Panc1 (cell line): ENCODE measurements around the gene PTPRZ1. TPM values are rescaled to one million over a fixed set of nuclear protein-coding genes. Genes with fewer than 3 reads are reported as not detected.

Experiments
- ATAC-seq: fragments of 200-7000 bp; cut with Tn5 transposase; 2 replicates; pipeline ENCODE4 v1.9.1; 2020; ENCODE audit warnings: mild to moderate bottlenecking, moderate library complexity
- BruUV-seq: library from RNA; stranded (reverse); fragments of 400-500 nt; replicated peaks from 2 replicates; lab custom pipeline; 2021; lab: Mats Ljungman, UMichigan
- CTCF ChIA-PET: fragments of 300-600 bp; sonication (Branson Sonifier 250); formaldehyde crosslinking; loops from one replicate; lab custom pipeline; 2022; ENCODE audit warnings: antibody characterized with exemption; lab: Charles Lee
- POLR2A ChIA-PET: fragments of 300-600 bp; sonication (Branson Sonifier 250); formaldehyde crosslinking; loops from one replicate; lab custom pipeline; 2022; ENCODE audit warnings: antibody characterized with exemption; lab: Charles Lee
- DNase-seq: peaks from one replicate; pipeline ENCODE4 v3.0.0-alpha.2; 2010; ENCODE audit warnings: low read depth, low spot score
- H3K27ac ChIP-seq: 2 replicates; pipeline ENCODE4 v1.5.1; 2011; ENCODE audit warnings: mild to moderate bottlenecking, low read length, inconsistent platforms
- H3K27me3 ChIP-seq: fragments of 200-500 bp; sonication (Bioruptor generic); 2 replicates; pipeline ENCODE4 v1.6.0; 2014; ENCODE audit warnings: low read length, inconsistent platforms; ENCODE audit not compliant: control insufficient read depth, insufficient read depth
- H3K36me3 ChIP-seq: fragments of 200-500 bp; sonication (Bioruptor generic); 2 replicates; pipeline ENCODE4 v1.5.1; 2014; ENCODE audit warnings: inconsistent platforms, mild to moderate bottlenecking, low read length, moderate library complexity; ENCODE audit not compliant: control insufficient read depth, insufficient read depth
- H3K4me1 ChIP-seq: 2 replicates; pipeline ENCODE4 v1.5.1; 2011; ENCODE audit warnings: inconsistent platforms, mild to moderate bottlenecking, low read length, moderate library complexity; ENCODE audit not compliant: control insufficient read depth, insufficient read depth
- H3K4me3 ChIP-seq, 2 experiments: 2 replicates each; pipeline ENCODE4 v1.5.1; 2011 to 2012; ENCODE audit warnings: low read depth in 2 of 2, low read length in 2 of 2, mild to moderate bottlenecking in 2 of 2, inconsistent platforms in 1 of 2, moderate library complexity in 1 of 2
- H3K9me3 ChIP-seq: fragments of 200-500 bp; sonication (Bioruptor generic); 2 replicates; pipeline ENCODE4 v1.5.1; 2014; ENCODE audit warnings: low read depth, mild to moderate bottlenecking, inconsistent platforms, low read length, moderate library complexity; ENCODE audit not compliant: control insufficient read depth, insufficient read depth
- POLR2AphosphoS5 ChIP-seq: IDR thresholded peaks from 2 replicates; pipeline ENCODE4 v1.6.1; 2012; ENCODE audit warnings: mild to moderate bottlenecking, low read depth, low read length, moderate library complexity
- SIN3A ChIP-seq: IDR thresholded peaks from 2 replicates; pipeline ENCODE4 v1.6.1; 2012; ENCODE audit warnings: low read depth, mild to moderate bottlenecking, low read length, moderate library complexity, borderline replicate concordance; ENCODE audit not compliant: insufficient read depth
- TCF7L2 ChIP-seq: IDR thresholded peaks from 2 replicates; pipeline ENCODE4 v1.6.1; 2011; ENCODE audit warnings: mild to moderate bottlenecking, low read depth, low read length, inconsistent platforms
- in situ Hi-C: cut with HindIII; loops from 2 replicates; pipeline ENCODE4 v1.10.0; 2016; ENCODE audit warnings: low sequenced_read_pairs, low pct_unique_long_range_greater_than_20kb
- intact Hi-C: fragments of 100-400 bp; cut with micrococcal nuclease; formaldehyde crosslinking; loops from one replicate; pipeline ENCODE4 v1.10.0; 2022; ENCODE audit not compliant: unreplicated experiment
- total RNA-seq: library from RNA; stranded (reverse); gene quantifications from one replicate; pipeline ENCODE4 v1.2.1, GENCODE V29; 2021; ENCODE audit not compliant: unreplicated experiment
- TF ChIP-seq, protein P1 (sequence below): fragments of 450-650 bp; IDR thresholded peaks from 2 replicates; pipeline ENCODE4 v1.5.1; 2017; ENCODE audit warnings: mild to moderate bottlenecking
- TF ChIP-seq, protein P2 (sequence below), 2 experiments: IDR thresholded peaks; 2 replicates each; pipeline ENCODE4 v1.6.1; 2011 to 2012; ENCODE audit warnings: low read depth in 2 of 2, control low read depth in 1 of 2, low read length in 1 of 2, mild to moderate bottlenecking in 1 of 2, moderate library complexity in 1 of 2; ENCODE audit not compliant: insufficient read depth in 1 of 2

Gene PTPRZ1
- total RNA-seq, 1 experiment from 2014 or later = 0.05 TPM

DNA sequence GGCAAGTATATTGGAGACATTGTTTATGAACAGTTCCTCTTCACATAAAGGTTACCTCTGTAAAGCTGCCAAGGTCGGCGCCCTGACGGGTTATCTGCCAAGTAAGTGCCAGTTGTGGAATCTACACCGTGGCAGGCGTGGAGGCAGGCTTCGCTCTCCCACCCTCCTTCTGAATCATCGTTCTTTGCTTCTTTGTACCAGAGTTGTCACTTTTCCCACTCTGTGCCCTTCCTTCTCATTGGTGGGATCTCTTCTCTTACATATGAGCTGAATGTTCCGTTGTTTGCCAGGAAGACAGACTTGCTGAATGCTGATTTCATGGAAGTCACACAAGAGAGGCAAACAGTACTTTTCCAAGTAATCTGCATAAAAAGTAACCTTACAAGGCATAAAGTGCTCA lies 40.6 kb upstream of the PTPRZ1 start:
- CTCF ChIA-PET = no interaction called here
- in situ Hi-C loops = no loop called here
- Histone ChIP-seq H3K9me3 (no peaks in the 10 kb centered on the region), H3K36me3 (no peaks in the 10 kb centered on the region), H3K27ac (no peak overlapping the region), H3K4me1 (no peaks in the 10 kb centered on the region), H3K27me3 (no peaks in the 10 kb centered on the region), H3K4me3 (no peak overlapping the region)
- DNase-seq (no peak), ATAC-seq (no peak)
- no TSS peak for BruUV-seq
- intact Hi-C loops = no loop called here
- POLR2A ChIA-PET = no interaction called here
- TF ChIP-seq POLR2AphosphoS5 (no peak), SIN3A (no peak), TCF7L2 (no peak)
- TF ChIP-seq, protein P1, sequence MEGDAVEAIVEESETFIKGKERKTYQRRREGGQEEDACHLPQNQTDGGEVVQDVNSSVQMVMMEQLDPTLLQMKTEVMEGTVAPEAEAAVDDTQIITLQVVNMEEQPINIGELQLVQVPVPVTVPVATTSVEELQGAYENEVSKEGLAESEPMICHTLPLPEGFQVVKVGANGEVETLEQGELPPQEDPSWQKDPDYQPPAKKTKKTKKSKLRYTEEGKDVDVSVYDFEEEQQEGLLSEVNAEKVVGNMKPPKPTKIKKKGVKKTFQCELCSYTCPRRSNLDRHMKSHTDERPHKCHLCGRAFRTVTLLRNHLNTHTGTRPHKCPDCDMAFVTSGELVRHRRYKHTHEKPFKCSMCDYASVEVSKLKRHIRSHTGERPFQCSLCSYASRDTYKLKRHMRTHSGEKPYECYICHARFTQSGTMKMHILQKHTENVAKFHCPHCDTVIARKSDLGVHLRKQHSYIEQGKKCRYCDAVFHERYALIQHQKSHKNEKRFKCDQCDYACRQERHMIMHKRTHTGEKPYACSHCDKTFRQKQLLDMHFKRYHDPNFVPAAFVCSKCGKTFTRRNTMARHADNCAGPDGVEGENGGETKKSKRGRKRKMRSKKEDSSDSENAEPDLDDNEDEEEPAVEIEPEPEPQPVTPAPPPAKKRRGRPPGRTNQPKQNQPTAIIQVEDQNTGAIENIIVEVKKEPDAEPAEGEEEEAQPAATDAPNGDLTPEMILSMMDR = no peak
- TF ChIP-seq, protein P2, sequence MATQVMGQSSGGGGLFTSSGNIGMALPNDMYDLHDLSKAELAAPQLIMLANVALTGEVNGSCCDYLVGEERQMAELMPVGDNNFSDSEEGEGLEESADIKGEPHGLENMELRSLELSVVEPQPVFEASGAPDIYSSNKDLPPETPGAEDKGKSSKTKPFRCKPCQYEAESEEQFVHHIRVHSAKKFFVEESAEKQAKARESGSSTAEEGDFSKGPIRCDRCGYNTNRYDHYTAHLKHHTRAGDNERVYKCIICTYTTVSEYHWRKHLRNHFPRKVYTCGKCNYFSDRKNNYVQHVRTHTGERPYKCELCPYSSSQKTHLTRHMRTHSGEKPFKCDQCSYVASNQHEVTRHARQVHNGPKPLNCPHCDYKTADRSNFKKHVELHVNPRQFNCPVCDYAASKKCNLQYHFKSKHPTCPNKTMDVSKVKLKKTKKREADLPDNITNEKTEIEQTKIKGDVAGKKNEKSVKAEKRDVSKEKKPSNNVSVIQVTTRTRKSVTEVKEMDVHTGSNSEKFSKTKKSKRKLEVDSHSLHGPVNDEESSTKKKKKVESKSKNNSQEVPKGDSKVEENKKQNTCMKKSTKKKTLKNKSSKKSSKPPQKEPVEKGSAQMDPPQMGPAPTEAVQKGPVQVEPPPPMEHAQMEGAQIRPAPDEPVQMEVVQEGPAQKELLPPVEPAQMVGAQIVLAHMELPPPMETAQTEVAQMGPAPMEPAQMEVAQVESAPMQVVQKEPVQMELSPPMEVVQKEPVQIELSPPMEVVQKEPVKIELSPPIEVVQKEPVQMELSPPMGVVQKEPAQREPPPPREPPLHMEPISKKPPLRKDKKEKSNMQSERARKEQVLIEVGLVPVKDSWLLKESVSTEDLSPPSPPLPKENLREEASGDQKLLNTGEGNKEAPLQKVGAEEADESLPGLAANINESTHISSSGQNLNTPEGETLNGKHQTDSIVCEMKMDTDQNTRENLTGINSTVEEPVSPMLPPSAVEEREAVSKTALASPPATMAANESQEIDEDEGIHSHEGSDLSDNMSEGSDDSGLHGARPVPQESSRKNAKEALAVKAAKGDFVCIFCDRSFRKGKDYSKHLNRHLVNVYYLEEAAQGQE (IDR thresholded peaks at IDR 0.05; ENCODE audit: insufficient read depth in 1 of 2, low read depth in 2 of 2, low read length in 1 of 2) = no peak

DNA sequence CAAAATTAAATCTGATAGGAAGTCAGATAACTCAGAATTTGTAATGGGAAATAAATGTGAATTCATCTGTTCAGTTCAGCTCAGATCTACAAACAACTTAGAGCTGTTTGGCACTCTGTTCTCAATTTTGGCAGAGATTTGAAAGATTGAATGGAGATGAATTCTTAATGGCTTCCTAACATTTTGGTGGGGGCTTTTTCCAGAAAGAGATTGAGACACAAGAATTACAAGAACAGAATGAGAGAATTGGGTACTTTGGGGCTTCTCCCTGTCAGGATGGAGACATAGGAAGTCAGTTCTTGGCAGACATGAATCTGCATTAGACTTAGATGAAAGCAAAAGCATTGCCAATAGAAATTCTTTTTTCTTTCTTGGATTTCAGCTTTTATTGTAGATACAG lies 39.0 kb upstream of the PTPRZ1 start:
- POLR2A ChIA-PET = no interaction called here
- BruUV-seq = no TSS peak
- ATAC-seq = no peak

More for the DNA sequence above, 39.0 kb upstream of the PTPRZ1 start:
- no peak for DNase-seq
- Histone ChIP-seq H3K36me3 (no peaks in the 10 kb centered on the region), H3K4me3 (no peak overlapping the region), H3K27ac (no peak overlapping the region), H3K9me3 (no peaks in the 10 kb centered on the region), H3K4me1 (no peaks in the 10 kb centered on the region), H3K27me3 (no peaks in the 10 kb centered on the region)
- intact Hi-C loops (no loop called here), in situ Hi-C loops (no loop called here)
- TF ChIP-seq, protein P1 = no peak
- no peak for TF ChIP-seq SIN3A
- no peak for TF ChIP-seq TCF7L2
- TF ChIP-seq, protein P2 (IDR thresholded peaks at IDR 0.05; ENCODE audit: insufficient read depth in 1 of 2, low read depth in 2 of 2, low read length in 1 of 2) = no peak
- TF ChIP-seq POLR2AphosphoS5 = no peak
- CTCF ChIA-PET = no interaction called here
